ENCODE measurements around the gene OLFML1. TPM values are rescaled to one million over a fixed set of nuclear protein-coding genes. Genes with fewer than 3 reads are reported as not detected.
A peak's percentile ranks its signal among the peaks of the same experiment; 100 is the strongest.

The OLFML1 gene
- total and polyA plus RNA-seq, 8 donors: 28.8 to 63.4 (median 45.3) TPM

DNA sequence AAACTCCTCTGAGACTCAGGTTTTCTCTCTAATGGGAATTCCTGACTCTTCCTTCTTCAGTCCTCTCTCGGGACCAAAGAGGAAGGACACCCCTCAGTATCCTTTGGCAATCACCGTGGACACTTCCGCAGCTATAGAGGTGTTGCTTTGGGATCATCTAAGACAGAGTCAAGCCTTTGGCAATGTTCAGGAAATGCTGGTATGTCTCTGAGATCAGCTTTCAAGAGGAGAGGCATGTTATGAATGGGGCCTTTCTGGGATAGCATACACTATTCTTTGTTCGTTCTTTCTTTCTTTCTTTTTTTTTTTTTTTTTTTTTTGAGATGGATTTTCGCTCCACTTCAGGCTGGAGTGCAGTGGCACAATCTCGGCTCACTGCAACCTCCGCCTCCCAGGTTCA lies 14.2 kb upstream of the OLFML1 start:
- Histone ChIP-seq H3K27me3 (peaks cover 0 to 7% of the 10 kb centered on the region in 2 donors), H3K9me3 (no peaks in the 10 kb centered on the region), H3K27ac (no peak overlapping the region), H3K36me3 (no peaks in the 10 kb centered on the region), H3K4me1 (no peaks in the 10 kb centered on the region), H3K4me3 (no peak overlapping the region)
- no peak for DNase-seq
- no peak for ATAC-seq
- intact Hi-C loops (cut with DNase I): no loop called here
- TF ChIP-seq CTCF (IDR thresholded peaks at IDR 0.05): no peak

DNA sequence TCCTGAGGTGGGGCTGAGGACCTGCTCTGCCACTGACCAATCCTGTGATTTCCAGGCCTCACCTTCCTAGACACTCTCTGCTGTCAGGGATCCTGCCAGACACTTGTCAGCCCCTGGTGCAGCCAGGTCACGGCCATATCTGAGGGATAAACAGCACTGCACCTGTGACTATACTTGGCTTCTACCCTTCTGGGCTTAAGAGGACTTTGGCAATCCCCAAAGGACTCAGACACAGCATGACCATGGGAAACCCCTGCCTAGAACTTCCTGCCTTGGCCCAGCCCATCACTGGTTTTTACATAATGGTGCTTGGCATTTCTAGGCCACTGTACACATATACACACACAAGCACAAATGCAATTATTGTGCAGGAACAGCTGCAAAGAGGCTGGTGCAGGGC lies 11.6 kb upstream of the OLFML1 start:
- no peak for ATAC-seq
- intact Hi-C loops (cut with DNase I): no loop called here
- TF ChIP-seq CTCF (IDR thresholded peaks at IDR 0.05): no peak
- no peak overlapping the region for H3K4me3 ChIP-seq
- H3K27me3 ChIP-seq: no peaks in the 10 kb centered on the region
- no peak for DNase-seq
- no peaks in the 10 kb centered on the region for H3K4me1 ChIP-seq
- H3K36me3 ChIP-seq: no peaks in the 10 kb centered on the region
- no peak overlapping the region for H3K27ac ChIP-seq
- H3K9me3 ChIP-seq: no peaks in the 10 kb centered on the region

DNA sequence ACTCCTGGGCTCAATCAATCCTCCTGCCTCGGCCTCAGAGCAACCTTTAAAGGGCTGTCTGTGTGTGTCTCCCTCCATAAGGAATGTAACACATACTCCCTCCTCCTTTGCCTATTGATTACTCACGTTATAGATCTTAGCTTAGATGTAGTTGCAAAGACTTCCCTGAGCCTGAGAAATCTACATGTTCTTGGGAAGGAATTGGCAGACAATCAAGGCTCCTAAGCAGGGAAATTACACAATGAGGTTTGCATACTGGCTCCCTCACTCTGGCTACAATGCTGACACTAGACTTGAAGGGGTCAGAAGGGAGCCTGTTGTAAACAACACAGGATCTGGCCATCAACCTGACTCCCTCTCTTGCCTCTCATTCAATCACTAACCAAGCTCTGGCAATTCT lies 5.2 kb upstream of the OLFML1 start:
- Histone ChIP-seq H3K9me3 (no peaks in the 10 kb centered on the region), H3K36me3 (no peaks in the 10 kb centered on the region), H3K4me1 (no peaks in the 10 kb centered on the region), H3K4me3 (no peak overlapping the region), H3K27ac (no peak overlapping the region), H3K27me3 (peaks cover 0 to 8% of the 10 kb centered on the region in 2 donors)
- no peak for TF ChIP-seq CTCF (IDR thresholded peaks at IDR 0.05)
- DNase-seq: peak in 1 of 4 donors; percentile 41
- ATAC-seq: peak; percentile 54
- intact Hi-C loops (cut with DNase I): no loop called here

DNA sequence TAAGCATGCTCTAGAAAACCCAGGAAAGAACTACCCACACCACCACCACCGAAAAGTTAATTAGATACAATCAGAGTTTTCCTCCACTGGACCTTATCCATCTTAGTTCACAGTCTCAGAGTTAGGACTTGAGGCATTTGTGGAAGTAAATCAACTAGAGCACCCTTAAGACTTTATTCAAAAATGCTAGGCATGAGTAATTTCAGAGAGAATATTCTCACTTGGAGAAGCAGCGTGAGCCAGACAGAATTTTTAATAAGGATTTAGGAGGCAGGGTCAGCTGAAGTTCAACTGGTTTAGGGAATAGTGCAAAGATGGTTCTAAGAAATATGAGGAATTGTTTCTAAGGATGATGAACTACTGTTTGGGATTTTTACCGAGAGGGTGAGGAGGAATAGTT lies 1.2 kb upstream of the OLFML1 start:
- ATAC-seq: no peak
- TF ChIP-seq CTCF (IDR thresholded peaks at IDR 0.05): no peak
- Histone ChIP-seq H3K27ac (no peak overlapping the region), H3K4me3 (no peak overlapping the region), H3K36me3 (no peaks in the 10 kb centered on the region), H3K27me3 (peaks cover 0 to 8% of the 10 kb centered on the region in 2 donors), H3K4me1 (no peaks in the 10 kb centered on the region), H3K9me3 (no peaks in the 10 kb centered on the region)
- no peak for DNase-seq
- intact Hi-C loops (cut with DNase I): no loop called here

DNA sequence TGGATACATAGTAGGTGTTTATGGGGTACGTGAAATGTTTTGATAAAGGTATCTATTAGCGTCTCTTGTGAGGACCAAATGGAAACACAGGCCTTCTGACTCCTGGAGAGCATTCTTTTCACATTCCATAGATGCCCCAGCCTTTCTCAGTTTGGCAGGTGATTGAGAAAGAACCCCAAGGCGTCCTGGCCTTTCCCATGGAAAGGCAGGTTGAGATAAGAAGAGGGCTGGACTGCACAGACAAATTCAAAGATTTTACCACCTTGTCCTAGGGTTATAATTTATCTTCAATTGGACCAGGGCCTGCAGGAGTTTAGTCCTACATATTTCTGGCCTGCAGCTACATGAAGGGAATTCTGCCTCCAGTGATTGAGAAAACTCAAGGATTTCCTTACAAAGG lies 661 bp upstream of the OLFML1 start:
- no peak overlapping the region for H3K4me3 ChIP-seq
- ATAC-seq (peak; percentile 41), DNase-seq (no peak)
- TF ChIP-seq CTCF (IDR thresholded peaks at IDR 0.05): no peak
- no peaks in the 10 kb centered on the region for H3K9me3 ChIP-seq
- H3K4me1 ChIP-seq: no peaks in the 10 kb centered on the region
- intact Hi-C loops (cut with DNase I): no loop called here
- H3K27ac ChIP-seq: no peak overlapping the region
- H3K27me3 ChIP-seq: peaks cover 0 to 8% of the 10 kb centered on the region in 2 donors
- no peaks in the 10 kb centered on the region for H3K36me3 ChIP-seq

All from left lung (tissue), 10 donors.